ENCODE data around the gene NTM. TPM values are rescaled to one million over a fixed set of nuclear protein-coding genes. Genes with fewer than 3 reads are reported as not detected.

The NTM gene
- total RNA-seq, 4 donors from 2014 or later = 3.6 to 11.8 (median 7.8) TPM

DNA sequence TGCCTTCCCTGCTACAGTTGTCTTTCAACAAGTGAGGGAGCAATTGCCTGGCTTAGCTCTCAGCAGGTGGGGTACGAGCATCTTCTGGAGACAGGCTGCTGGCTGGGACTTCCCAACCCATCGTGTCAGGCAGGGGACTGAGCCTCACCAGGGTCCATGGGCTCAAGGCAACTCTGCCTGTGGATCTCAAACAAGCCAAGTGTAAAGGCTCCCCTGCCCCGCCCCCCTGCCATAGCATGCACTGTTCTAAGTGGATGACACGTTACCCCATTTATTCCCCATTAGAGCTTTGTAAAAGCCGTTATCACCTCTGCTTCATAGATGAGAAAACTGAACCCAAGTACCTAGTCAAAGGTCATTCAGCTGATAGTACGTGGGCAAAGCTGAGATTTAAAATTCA is 222.9 kb downstream of the NTM start:
- H3K27ac ChIP-seq = no peak overlapping the region
- no peak for ATAC-seq
- peaks cover 0 to under 1% (median 0%) of the 10 kb centered on the region in 3 donors for H3K9me3 ChIP-seq
- WGBS, 2 donors (ENCODE audit: low coverage in 1 of 2) = 59 to 60% methylated on average over 2 to 4 of the region's 6 CpGs
- TF ChIP-seq POLR2A (IDR thresholded peaks at IDR 0.05) (no peak), POLR2AphosphoS5 (IDR thresholded peaks at IDR 0.05) (no peak), CTCF (IDR thresholded peaks at IDR 0.05) (no peak), EP300 (IDR thresholded peaks at IDR 0.05) (no peak)
- H3K27me3 ChIP-seq = peaks cover 10% of the 10 kb centered on the region
- no peak overlapping the region for H3K4me3 ChIP-seq
- H3K36me3 ChIP-seq = no peaks in the 10 kb centered on the region
- H3K4me1 ChIP-seq = no peaks in the 10 kb centered on the region

DNA sequence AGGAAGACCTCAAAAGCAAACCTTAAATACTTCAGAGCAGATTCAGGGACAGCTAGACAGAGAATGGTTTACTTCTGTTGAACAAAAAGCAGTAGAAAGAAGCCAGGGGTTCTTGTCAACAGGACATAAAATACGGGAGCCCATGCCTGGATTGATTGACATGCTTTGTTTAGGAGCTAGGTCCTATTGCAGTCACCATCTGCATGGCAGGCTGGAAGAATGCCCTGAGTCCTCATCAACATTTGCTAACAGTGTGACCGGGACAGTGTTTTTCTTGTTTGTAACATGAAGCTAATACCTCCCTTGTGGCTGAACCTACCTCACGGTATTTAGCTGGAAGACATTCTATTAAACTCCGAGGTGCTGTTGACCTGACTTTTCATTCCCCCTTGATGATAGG is 225.4 kb downstream of the NTM start:
- Histone ChIP-seq H3K27me3 (peaks cover 10% of the 10 kb centered on the region), H3K36me3 (no peaks in the 10 kb centered on the region), H3K4me1 (no peaks in the 10 kb centered on the region), H3K9me3 (no peaks in the 10 kb centered on the region), H3K27ac (no peak overlapping the region), H3K4me3 (no peak overlapping the region)
- TF ChIP-seq POLR2AphosphoS5 (IDR thresholded peaks at IDR 0.05) (no peak), CTCF (IDR thresholded peaks at IDR 0.05) (no peak), POLR2A (IDR thresholded peaks at IDR 0.05) (no peak), EP300 (IDR thresholded peaks at IDR 0.05) (no peak)
- no peak for ATAC-seq
- WGBS, 2 donors (ENCODE audit: low coverage in 1 of 2) = 60 to 67% methylated on average over 4 of the region's 4 CpGs

DNA sequence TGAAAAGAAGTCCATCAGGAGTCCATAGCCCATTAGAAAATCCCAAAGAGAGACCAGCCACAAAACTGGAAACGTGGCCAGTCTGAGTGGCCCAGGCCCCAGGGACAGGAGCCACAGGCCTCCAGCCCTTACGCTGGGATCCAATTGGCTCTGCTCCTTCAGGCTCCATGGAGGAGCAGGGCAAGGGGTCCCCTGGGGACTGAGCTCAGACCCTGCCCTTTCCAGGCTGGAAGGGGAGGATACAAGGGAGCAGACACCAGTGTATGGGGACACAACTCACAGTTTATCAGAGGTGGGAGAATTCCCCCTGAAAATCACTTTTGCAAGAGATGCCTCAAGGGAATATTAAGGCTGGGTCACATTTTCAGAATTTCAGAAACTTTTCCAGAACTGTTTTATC is 227.5 kb downstream of the NTM start:
- H3K36me3 ChIP-seq = no peaks in the 10 kb centered on the region
- H3K4me1 ChIP-seq = no peaks in the 10 kb centered on the region
- no peak for ATAC-seq
- H3K9me3 ChIP-seq = no peaks in the 10 kb centered on the region
- no peak overlapping the region for H3K4me3 ChIP-seq
- TF ChIP-seq CTCF (IDR thresholded peaks at IDR 0.05) = no peak
- no peak for TF ChIP-seq POLR2A (IDR thresholded peaks at IDR 0.05)
- TF ChIP-seq POLR2AphosphoS5 (IDR thresholded peaks at IDR 0.05) = no peak
- no peak for TF ChIP-seq EP300 (IDR thresholded peaks at IDR 0.05)
- H3K27ac ChIP-seq = no peak overlapping the region
- WGBS, 2 donors (ENCODE audit: low coverage in 1 of 2) = no CpG with 5 or more reads among the region's 2 CpGs
- H3K27me3 ChIP-seq = peaks cover 5% of the 10 kb centered on the region

DNA sequence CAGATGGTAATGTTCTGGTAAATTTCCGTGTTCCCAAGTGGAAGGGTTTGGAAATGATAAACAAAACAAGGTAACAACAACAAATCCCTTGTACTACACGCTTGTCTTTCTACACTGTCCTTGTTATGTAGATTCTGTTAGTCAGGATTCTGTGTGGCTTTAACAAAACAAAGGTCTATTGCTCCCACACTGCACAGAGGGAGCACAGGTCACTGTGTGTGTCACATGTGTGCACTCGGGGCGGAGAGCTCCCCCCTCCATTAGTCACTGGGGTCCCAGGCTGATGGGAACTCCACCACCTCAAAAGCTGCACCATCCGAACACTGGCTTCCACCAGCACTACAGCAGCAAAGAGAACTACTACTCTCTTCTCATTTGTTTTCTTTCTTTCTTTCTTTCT is 227.9 kb downstream of the NTM start:
- H3K27ac ChIP-seq = no peak overlapping the region
- no peak for TF ChIP-seq POLR2AphosphoS5 (IDR thresholded peaks at IDR 0.05)
- TF ChIP-seq CTCF (IDR thresholded peaks at IDR 0.05) = no peak
- TF ChIP-seq EP300 (IDR thresholded peaks at IDR 0.05) = no peak
- no peak for TF ChIP-seq POLR2A (IDR thresholded peaks at IDR 0.05)
- WGBS, 2 donors (ENCODE audit: low coverage in 1 of 2) = 60 to 86% methylated on average over 2 to 3 of the region's 5 CpGs
- peaks cover 5% of the 10 kb centered on the region for H3K27me3 ChIP-seq
- H3K4me3 ChIP-seq = no peak overlapping the region
- no peaks in the 10 kb centered on the region for H3K9me3 ChIP-seq
- no peak for ATAC-seq
- H3K4me1 ChIP-seq = no peaks in the 10 kb centered on the region
- no peaks in the 10 kb centered on the region for H3K36me3 ChIP-seq

DNA sequence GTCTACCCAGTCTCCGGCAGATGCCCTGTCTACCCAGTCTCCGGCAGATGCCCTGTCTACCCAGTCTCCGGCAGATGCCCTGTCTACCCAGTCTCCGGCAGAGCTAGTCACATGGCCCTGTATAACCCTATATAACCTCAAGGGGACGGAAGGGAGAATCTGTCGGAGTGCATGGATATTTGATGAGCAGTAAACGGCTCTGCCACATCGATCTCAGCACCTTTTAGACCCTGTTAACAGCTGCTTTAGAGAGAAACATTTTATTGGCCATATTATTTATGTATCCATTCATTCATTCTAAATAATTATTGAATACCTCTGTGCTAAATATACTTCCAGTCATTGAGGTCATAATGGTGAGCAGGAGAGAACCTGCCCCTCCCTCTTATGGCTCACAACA is 228.9 kb downstream of the NTM start:
- H3K36me3 ChIP-seq = no peaks in the 10 kb centered on the region
- WGBS, 2 donors (ENCODE audit: low coverage in 1 of 2) = 74 to 81% methylated on average over 4 to 5 of the region's 8 CpGs
- H3K27me3 ChIP-seq = peaks cover 5% of the 10 kb centered on the region
- no peak overlapping the region for H3K27ac ChIP-seq
- ATAC-seq = no peak
- H3K4me3 ChIP-seq = no peak overlapping the region
- H3K9me3 ChIP-seq = no peaks in the 10 kb centered on the region
- TF ChIP-seq CTCF (IDR thresholded peaks at IDR 0.05) (no peak), POLR2AphosphoS5 (IDR thresholded peaks at IDR 0.05) (no peak), POLR2A (IDR thresholded peaks at IDR 0.05) (no peak), EP300 (IDR thresholded peaks at IDR 0.05) (no peak)
- H3K4me1 ChIP-seq = no peaks in the 10 kb centered on the region
